ENCODE data around the gene PPT2. TPM values are rescaled to one million over a fixed set of nuclear protein-coding genes. Genes with fewer than 3 reads are reported as not detected.
A peak's percentile ranks its signal among the peaks of the same experiment; 100 is the strongest.

Gene PPT2
- total and polyA plus RNA-seq, 2 of the 13 experiments (the other 11 are each of a cell fraction or from before 2014, with no cell fraction given) = 39.2 to 61.8 TPM

DNA sequence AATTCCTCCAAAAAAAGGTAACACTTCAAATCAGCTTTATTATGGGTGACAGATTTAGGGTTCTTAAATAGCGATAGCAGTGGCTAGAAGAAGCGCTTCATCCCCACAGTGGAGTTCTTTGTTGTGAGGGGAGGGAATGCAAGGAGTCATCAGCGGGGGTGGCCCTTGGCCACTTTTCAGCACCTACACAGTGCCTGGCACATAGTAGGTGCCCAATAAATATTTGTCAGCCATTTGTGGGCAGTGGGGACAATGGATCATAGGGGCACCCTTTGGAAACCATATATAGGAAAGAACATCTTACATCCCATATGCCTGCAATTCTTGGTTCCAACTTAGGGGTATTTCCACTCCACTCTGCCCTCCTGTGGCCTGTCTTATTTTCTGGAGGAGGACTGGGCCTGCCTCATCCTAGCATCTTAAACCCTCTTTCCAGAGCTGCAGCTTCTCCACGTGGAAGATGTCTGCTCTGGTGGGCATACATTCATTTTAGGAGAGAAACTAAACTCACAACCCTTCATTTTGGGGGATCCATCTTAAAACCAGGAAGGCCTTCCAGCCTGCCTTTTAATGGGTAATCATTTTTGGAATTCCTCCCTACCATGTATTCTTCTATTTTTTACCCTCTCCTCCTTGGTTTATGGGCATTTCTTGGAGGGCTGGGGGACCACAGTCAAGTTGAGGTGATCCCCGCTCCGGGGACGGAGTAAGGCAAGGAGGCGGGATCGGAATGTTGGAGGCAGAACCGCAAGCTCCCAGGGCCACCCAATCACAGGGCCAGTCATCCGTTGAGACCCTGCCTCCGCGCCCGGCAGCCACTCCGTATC lies 41.1 kb downstream of the PPT2 start (continued):
- no peak for TF ChIP-seq DMAP1 (CRISPR knock-in tag; IDR thresholded peaks at IDR 0.05)
- TF ChIP-seq NBN (conservative IDR thresholded peaks at IDR 0.05) = no peak
- TF ChIP-seq ZNF431 (CRISPR knock-in tag; IDR thresholded peaks at IDR 0.05; ENCODE audit: borderline replicate concordance, low read depth) = no peak
- TF ChIP-seq, protein P1, sequence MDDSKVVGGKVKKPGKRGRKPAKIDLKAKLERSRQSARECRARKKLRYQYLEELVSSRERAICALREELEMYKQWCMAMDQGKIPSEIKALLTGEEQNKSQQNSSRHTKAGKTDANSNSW (CRISPR knock-in tag; IDR thresholded peaks at IDR 0.05; ENCODE audit: borderline replicate concordance) = 0 out of 2 replicates have a peak, but pooled peaks have one; percentile 21
- 0 out of 2 replicates have a peak, but pooled peaks have one; percentile 56 for TF ChIP-seq NFATC3 (CRISPR knock-in tag; IDR thresholded peaks at IDR 0.05)
- TF ChIP-seq, protein P2, sequence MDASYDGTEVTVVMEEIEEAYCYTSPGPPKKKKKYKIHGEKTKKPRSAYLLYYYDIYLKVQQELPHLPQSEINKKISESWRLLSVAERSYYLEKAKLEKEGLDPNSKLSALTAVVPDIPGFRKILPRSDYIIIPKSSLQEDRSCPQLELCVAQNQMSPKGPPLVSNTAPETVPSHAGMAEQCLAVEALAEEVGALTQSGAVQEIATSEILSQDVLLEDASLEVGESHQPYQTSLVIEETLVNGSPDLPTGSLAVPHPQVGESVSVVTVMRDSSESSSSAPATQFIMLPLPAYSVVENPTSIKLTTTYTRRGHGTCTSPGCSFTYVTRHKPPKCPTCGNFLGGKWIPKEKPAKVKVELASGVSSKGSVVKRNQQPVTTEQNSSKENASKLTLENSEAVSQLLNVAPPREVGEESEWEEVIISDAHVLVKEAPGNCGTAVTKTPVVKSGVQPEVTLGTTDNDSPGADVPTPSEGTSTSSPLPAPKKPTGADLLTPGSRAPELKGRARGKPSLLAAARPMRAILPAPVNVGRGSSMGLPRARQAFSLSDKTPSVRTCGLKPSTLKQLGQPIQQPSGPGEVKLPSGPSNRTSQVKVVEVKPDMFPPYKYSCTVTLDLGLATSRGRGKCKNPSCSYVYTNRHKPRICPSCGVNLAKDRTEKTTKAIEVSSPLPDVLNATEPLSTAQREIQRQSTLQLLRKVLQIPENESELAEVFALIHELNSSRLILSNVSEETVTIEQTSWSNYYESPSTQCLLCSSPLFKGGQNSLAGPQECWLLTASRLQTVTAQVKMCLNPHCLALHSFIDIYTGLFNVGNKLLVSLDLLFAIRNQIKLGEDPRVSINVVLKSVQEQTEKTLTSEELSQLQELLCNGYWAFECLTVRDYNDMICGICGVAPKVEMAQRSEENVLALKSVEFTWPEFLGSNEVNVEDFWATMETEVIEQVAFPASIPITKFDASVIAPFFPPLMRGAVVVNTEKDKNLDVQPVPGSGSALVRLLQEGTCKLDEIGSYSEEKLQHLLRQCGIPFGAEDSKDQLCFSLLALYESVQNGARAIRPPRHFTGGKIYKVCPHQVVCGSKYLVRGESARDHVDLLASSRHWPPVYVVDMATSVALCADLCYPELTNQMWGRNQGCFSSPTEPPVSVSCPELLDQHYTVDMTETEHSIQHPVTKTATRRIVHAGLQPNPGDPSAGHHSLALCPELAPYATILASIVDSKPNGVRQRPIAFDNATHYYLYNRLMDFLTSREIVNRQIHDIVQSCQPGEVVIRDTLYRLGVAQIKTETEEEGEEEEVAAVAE (CRISPR knock-in tag; IDR thresholded peaks at IDR 0.05; ENCODE audit: borderline replicate concordance) = peak; percentile 30; the same call in 1 of the 2 replicates
- no peak for TF ChIP-seq AGO2 (optimal IDR thresholded peaks at IDR 0.05; ENCODE audit: low read depth, low read length)
- TF ChIP-seq, protein P3, sequence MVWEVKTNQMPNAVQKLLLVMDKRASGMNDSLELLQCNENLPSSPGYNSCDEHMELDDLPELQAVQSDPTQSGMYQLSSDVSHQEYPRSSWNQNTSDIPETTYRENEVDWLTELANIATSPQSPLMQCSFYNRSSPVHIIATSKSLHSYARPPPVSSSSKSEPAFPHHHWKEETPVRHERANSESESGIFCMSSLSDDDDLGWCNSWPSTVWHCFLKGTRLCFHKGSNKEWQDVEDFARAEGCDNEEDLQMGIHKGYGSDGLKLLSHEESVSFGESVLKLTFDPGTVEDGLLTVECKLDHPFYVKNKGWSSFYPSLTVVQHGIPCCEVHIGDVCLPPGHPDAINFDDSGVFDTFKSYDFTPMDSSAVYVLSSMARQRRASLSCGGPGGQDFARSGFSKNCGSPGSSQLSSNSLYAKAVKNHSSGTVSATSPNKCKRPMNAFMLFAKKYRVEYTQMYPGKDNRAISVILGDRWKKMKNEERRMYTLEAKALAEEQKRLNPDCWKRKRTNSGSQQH (CRISPR knock-in tag; IDR thresholded peaks at IDR 0.05; ENCODE audit: low read depth) = no peak
- no peak for TF ChIP-seq ZFP62 (CRISPR knock-in tag; IDR thresholded peaks at IDR 0.05)
- TF ChIP-seq, protein P4, sequence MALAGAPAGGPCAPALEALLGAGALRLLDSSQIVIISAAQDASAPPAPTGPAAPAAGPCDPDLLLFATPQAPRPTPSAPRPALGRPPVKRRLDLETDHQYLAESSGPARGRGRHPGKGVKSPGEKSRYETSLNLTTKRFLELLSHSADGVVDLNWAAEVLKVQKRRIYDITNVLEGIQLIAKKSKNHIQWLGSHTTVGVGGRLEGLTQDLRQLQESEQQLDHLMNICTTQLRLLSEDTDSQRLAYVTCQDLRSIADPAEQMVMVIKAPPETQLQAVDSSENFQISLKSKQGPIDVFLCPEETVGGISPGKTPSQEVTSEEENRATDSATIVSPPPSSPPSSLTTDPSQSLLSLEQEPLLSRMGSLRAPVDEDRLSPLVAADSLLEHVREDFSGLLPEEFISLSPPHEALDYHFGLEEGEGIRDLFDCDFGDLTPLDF (CRISPR knock-in tag; IDR thresholded peaks at IDR 0.05) = no peak
- no peak for TF ChIP-seq TRIM24 (CRISPR knock-in tag; IDR thresholded peaks at IDR 0.05)
- TF ChIP-seq MTF1 (CRISPR knock-in tag; IDR thresholded peaks at IDR 0.05) = no peak
- TF ChIP-seq, protein P5, sequence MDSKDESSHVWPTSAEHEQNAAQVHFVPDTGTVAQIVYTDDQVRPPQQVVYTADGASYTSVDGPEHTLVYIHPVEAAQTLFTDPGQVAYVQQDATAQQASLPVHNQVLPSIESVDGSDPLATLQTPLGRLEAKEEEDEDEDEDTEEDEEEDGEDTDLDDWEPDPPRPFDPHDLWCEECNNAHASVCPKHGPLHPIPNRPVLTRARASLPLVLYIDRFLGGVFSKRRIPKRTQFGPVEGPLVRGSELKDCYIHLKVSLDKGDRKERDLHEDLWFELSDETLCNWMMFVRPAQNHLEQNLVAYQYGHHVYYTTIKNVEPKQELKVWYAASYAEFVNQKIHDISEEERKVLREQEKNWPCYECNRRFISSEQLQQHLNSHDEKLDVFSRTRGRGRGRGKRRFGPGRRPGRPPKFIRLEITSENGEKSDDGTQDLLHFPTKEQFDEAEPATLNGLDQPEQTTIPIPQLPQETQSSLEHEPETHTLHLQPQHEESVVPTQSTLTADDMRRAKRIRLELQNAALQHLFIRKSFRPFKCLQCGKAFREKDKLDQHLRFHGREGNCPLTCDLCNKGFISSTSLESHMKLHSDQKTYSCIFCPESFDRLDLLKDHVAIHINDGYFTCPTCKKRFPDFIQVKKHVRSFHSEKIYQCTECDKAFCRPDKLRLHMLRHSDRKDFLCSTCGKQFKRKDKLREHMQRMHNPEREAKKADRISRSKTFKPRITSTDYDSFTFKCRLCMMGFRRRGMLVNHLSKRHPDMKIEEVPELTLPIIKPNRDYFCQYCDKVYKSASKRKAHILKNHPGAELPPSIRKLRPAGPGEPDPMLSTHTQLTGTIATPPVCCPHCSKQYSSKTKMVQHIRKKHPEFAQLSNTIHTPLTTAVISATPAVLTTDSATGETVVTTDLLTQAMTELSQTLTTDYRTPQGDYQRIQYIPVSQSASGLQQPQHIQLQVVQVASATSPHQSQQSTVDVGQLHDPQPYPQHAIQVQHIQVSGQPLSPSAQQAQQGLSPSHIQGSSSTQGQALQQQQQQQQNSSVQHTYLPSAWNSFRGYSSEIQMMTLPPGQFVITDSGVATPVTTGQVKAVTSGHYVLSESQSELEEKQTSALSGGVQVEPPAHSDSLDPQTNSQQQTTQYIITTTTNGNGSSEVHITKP (CRISPR knock-in tag; IDR thresholded peaks at IDR 0.05; ENCODE audit: low read depth) = peak; percentile 36; the same call in 1 of the 2 replicates
- TF ChIP-seq FOXM1 (CRISPR knock-in tag; IDR thresholded peaks at IDR 0.05) = no peak
- TF ChIP-seq PITX1 (CRISPR knock-in tag; IDR thresholded peaks at IDR 0.05) = no peak
- TF ChIP-seq ZNF749 (CRISPR knock-in tag; IDR thresholded peaks at IDR 0.05; ENCODE audit: borderline replicate concordance) = no peak
- TF ChIP-seq JUN (CRISPR knock-in tag; IDR thresholded peaks at IDR 0.05) = no peak
- no peak for TF ChIP-seq FOXC1 (CRISPR knock-in tag; IDR thresholded peaks at IDR 0.05; ENCODE audit: borderline replicate concordance)
- TF ChIP-seq ZNF839 (CRISPR knock-in tag; IDR thresholded peaks at IDR 0.05; ENCODE audit: borderline replicate concordance) = no peak
